GM12872 (cell line): ENCODE measurements around the gene EPB41L4A.

ENCODE experiments used
- TF ChIP-seq, protein P1 (sequence below): IDR thresholded peaks from 3 replicates; pipeline ENCODE4 v1.5.1; 2011; ENCODE audit warnings: low read depth, mild to moderate bottlenecking, low read length, moderate library complexity; ENCODE audit not compliant: insufficient read depth

The EPB41L4A gene

DNA sequence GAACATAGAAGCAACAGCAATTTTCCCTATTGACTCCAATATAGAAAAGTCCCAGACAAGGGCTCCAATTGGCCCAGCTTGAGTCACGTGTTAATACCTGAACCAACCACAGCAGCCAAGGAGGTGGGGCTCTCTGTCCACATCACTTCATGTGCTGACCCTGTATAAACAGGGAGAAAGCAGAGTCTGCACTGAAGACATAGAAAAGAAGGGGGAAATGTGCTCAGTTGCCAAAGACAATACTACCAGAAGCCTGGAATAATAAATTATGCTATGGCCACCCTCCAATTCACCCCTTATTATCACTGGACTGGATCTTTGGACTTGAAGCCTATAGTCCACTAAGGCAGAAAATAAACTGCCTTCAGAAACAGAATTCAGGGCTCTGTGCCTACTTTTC lies 275.4 kb downstream of the EPB41L4A start:
- TF ChIP-seq, protein P1, sequence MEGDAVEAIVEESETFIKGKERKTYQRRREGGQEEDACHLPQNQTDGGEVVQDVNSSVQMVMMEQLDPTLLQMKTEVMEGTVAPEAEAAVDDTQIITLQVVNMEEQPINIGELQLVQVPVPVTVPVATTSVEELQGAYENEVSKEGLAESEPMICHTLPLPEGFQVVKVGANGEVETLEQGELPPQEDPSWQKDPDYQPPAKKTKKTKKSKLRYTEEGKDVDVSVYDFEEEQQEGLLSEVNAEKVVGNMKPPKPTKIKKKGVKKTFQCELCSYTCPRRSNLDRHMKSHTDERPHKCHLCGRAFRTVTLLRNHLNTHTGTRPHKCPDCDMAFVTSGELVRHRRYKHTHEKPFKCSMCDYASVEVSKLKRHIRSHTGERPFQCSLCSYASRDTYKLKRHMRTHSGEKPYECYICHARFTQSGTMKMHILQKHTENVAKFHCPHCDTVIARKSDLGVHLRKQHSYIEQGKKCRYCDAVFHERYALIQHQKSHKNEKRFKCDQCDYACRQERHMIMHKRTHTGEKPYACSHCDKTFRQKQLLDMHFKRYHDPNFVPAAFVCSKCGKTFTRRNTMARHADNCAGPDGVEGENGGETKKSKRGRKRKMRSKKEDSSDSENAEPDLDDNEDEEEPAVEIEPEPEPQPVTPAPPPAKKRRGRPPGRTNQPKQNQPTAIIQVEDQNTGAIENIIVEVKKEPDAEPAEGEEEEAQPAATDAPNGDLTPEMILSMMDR: no peak

DNA sequence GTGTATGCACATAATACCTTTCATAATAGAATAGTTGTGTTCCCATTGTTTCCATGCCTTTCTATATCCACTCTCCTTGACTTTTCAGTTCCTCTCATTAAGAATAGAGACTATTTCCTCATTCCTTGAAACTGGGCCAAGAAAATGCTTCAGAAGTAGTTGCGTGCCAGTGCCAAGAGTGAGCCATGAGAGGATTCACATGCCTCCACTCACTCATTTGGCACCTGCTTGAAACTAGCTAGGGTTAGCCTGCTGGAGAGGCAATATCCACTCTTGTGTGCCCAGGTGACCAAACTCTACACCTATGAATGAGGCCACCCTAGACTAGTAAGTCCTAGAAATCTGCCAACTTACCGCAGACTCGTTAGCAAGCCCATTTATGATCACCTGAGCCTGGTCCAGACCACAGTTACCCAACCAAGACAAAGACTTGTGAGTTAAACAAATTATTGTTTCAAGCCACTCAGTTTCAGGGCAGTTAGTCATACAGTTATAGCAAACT lies 276.3 kb downstream of the EPB41L4A start:
- TF ChIP-seq, protein P1: no peak

DNA sequence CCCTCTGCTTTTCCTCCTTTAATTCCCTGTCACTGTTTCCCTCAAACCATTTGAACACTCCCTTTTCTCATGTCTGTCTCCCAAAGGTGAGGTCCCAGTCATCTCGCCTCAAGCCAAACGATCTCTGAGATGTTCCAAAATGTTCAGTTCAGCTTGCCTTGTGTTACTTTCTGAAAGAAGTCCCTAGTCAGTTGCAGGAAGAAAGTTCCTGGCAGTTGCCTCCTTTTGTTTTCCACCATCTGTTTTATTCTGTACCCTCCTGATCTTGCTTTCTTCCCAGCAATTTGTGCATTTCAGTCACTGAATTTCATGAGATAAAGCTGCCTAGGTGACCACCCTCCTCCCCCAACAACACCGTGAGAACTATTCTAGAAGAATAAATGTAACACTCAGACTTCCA lies 277.5 kb downstream of the EPB41L4A start:
- TF ChIP-seq, protein P1: no peak

DNA sequence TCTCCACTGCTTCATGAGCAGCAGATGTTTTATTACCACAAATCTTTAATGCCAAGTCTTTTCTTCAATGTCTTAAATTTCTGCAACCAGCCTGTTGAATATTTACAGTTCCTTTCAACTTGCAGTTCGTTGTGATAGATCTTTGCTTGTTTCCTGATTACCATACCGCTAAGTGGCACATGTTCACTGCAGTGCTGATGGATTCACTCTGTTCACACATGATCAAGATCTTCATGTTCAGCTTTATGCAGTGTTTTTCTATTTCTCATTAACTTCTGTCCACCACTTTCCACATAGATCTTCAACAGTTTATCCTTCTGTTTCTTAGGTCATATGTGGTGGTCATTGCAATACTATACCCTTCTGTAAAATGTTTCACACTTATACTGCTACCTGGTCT lies 280.6 kb downstream of the EPB41L4A start:
- TF ChIP-seq, protein P1: no peak

DNA sequence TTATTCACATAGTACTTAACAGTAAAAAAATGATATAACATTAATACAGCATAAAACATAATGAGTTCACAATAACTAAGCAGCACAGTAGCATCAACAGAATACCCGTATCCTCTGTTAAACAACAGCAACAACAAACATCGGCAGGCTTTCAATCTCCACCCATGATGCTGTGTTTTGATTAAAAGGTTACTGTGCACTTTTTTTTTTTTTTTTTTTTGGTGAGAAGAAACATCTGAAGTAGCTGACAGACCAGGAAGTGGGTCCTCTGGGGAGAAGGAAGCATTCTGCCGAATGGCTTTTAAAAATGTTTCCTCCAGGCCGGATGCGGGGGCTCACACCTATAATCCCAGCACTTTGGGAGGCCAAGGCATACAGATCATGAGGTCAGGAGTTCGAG lies 282.3 kb downstream of the EPB41L4A start:
- TF ChIP-seq, protein P1: no peak

DNA sequence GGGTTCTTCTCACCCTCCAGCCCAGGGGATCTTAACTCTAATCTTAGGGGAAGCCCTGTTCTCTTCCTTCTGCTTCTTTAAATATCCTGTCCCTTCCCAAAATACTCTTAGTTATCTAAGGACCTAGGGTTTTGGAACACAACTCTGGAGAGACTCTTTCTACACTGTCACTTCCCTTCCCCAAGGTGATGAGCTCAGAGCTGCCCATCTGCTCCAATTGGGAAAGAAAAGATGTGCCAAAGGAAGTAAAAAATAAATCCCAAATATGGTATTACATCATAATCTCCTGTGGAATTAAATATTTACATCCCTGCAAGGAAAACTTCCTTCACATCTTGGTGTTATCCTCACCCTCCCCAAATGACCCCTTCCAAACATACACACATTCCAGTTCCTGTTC lies 291.2 kb downstream of the EPB41L4A start:
- TF ChIP-seq, protein P1: no peak

DNA sequence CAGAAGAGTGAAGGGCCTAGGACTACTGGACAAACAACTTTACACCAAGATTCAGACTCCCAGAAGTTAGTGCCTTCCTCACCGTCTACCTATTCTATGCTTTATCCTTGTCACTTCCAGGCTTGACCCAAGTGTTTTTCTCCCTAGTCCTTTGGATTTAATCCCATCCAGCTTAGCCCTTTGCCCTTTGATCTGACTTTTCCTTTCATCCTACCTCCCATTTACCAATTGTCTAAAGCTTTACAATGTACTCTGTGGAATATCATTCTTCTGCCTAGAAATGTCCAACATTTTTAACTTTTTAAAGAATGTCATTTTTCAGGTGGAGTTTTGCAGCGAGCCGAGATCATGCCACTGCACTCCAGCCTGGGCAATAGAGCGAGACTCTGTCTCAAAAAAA lies 292.1 kb downstream of the EPB41L4A start:
- TF ChIP-seq, protein P1: no peak
